Measurements from ENCODE around the gene TACR1.

TACR1 gene

GRCh38 chr2:75089471-75089870 lies 109.8 kb downstream of the TACR1 start:
- DNase-seq (ENCODE audit: extremely low spot score) = no peak
- POLR2A ChIA-PET = no interaction called here
- CTCF ChIA-PET = interaction anchor here (0.9 to 2.4 kb wide), 4 partner anchors 11 to 25 kb away, joined by 3 to 6 read pairs (median 6); no protein-coding TSS in a partner anchor
- no peak for TF ChIP-seq CTCF (IDR thresholded peaks at IDR 0.05; ENCODE audit: control extremely low read depth, extremely low read depth, low read depth, missing control alignments)

GRCh38 chr2:75088791-75089190 lies 110.5 kb downstream of the TACR1 start:
- ChIA-PET CTCF (interaction anchor here (0.9 to 2.4 kb wide), 4 partner anchors 11 to 25 kb away, joined by 3 to 6 read pairs (median 6); no protein-coding TSS in a partner anchor), POLR2A (no interaction called here)
- no peak for DNase-seq (ENCODE audit: extremely low spot score)
- TF ChIP-seq CTCF (IDR thresholded peaks at IDR 0.05; ENCODE audit: control extremely low read depth, extremely low read depth, low read depth, missing control alignments) = no peak

GRCh38 chr2:75087736-75088135 lies 111.6 kb downstream of the TACR1 start:
- CTCF ChIA-PET = interaction anchor here (0.9 to 2.4 kb wide), 4 partner anchors 10 to 36 kb away, joined by 3 to 6 read pairs (median 4); no protein-coding TSS in a partner anchor
- POLR2A ChIA-PET = no interaction called here
- TF ChIP-seq CTCF (IDR thresholded peaks at IDR 0.05; ENCODE audit: control extremely low read depth, extremely low read depth, low read depth, missing control alignments) = no peak
- no peak for DNase-seq (ENCODE audit: extremely low spot score)

- no peak for TF ChIP-seq CTCF (IDR thresholded peaks at IDR 0.05; ENCODE audit: control extremely low read depth, extremely low read depth, low read depth, missing control alignments)
- POLR2A ChIA-PET = no interaction called here
- CTCF ChIA-PET = interaction anchor here (2.4 kb wide), 1 partner anchor 12 kb away, joined by 13 read pairs; no protein-coding TSS in a partner anchor
- DNase-seq (ENCODE audit: extremely low spot score) = no peak
Observed at GRCh38 chr2:75079575-75079974, 119.7 kb downstream of the TACR1 start.

- no peak for TF ChIP-seq CTCF (IDR thresholded peaks at IDR 0.05; ENCODE audit: control extremely low read depth, extremely low read depth, low read depth, missing control alignments)
- POLR2A ChIA-PET = no interaction called here
- DNase-seq (ENCODE audit: extremely low spot score) = no peak
- CTCF ChIA-PET = interaction anchor here (0.6 to 2.4 kb wide), 9 partner anchors 10 to 362 kb away, joined by 3 to 15 read pairs (median 5); no protein-coding TSS in a partner anchor
Observed at GRCh38 chr2:75077909-75078308, 121.4 kb downstream of the TACR1 start.

GRCh38 chr2:75076088-75076487 lies 123.2 kb downstream of the TACR1 start:
- no peak for TF ChIP-seq CTCF (IDR thresholded peaks at IDR 0.05; ENCODE audit: control extremely low read depth, extremely low read depth, low read depth, missing control alignments)
- POLR2A ChIA-PET = no interaction called here
- DNase-seq (ENCODE audit: extremely low spot score) = no peak
- CTCF ChIA-PET = interaction anchor here (1.1 to 4.5 kb wide), 6 partner anchors 11 to 552 kb away, joined by 3 to 61 read pairs (median 4); no protein-coding TSS in a partner anchor

Measured in GM10248 (cell line).